ENCODE data around the gene TYW5. TPM values are rescaled to one million over a fixed set of nuclear protein-coding genes. Genes with fewer than 3 reads are reported as not detected.
A peak's percentile ranks its signal among the peaks of the same experiment; 100 is the strongest.

Gene TYW5
- total RNA-seq, 2 experiments from 2014 or later, result 12.1 to 12.6 TPM

DNA sequence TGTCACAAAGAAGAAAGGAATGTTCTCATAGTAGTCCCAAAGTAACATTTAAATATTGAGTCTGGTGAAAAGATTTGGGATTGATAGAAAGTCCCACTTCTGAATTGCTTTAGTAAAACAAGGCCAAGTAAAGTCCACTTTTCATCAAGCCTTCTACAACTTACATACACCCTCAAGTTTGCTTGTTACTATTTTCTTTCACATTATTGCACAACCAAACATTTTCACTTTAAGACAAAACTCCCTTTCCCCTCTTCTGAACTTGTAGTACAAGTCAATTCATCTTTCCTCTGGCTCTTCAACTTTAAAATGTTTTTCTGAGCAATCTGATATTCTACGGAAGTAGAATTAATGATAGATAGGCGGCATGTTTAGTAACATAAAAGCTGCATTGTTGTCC is 11.1 kb upstream of the TYW5 start:
- CTCF ChIA-PET, result no interaction called here
- Mint-ChIP-seq H3K9me3 (ENCODE audit: low read depth) (no peaks in the 10 kb centered on the region), H3K4me1 (peaks cover 14% of the 10 kb centered on the region), H3K27ac (no peak overlapping the region), H3K4me3 (no peak overlapping the region), H3K36me3 (peaks cover 35% of the 10 kb centered on the region), H3K27me3 (no peaks in the 10 kb centered on the region)
- DNase-seq (no peak), ATAC-seq (no peak)

DNA sequence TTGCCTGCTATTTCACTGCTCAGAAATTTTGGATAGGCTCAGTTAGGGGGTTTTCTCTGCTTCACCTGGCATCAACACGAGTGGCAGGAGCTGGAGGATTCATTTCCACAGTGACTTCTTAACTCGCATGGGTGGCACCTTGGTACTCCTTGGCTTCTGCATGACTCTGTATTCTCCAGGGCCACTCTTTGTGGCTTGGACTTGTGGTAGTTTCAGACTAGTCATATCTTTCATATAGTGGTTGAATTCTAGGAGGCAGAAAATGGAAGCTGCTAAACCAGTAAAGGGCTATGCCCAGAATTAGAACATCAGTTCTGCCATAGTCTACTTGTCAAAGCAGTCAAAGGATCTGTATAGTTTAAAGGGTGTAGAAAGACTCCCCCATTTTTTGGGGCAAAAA is 6.9 kb upstream of the TYW5 start:
- Mint-ChIP-seq H3K27me3 (no peaks in the 10 kb centered on the region), H3K36me3 (peaks cover 60% of the 10 kb centered on the region), H3K4me1 (peaks cover 43% of the 10 kb centered on the region), H3K4me3 (no peak overlapping the region), H3K27ac (peak overlapping the region; percentile 65), H3K9me3 (ENCODE audit: low read depth) (no peaks in the 10 kb centered on the region)
- CTCF ChIA-PET, result interaction anchor here (1.9 kb wide), 1 partner anchor 11 kb away, joined by 5 read pairs; no protein-coding TSS in a partner anchor
- peak; percentile 62 for DNase-seq
- peak; percentile 92 for ATAC-seq

DNA sequence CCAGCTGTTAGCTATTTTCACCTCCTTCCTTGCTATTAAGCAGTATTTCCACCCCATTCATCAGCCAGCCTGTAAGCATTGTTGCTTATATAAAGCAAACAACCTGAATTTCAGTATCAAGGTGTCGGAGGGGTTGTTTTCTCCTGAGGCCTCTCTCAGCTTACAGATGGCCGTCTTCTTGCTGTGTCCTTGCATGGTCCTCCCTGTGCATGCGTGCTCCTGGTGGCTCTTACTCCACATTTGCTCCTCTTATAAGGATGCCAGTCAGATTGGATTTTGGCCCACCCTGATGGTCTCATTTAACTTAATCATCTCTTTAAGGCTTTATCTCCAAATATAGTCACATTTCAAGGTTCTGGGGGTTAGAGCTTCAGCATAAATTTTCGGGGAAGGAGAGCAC is 2.7 kb upstream of the TYW5 start:
- Mint-ChIP-seq H3K27me3 (no peaks in the 10 kb centered on the region), H3K9me3 (ENCODE audit: low read depth) (no peaks in the 10 kb centered on the region), H3K4me1 (peaks cover 69% of the 10 kb centered on the region), H3K36me3 (peaks cover 40% of the 10 kb centered on the region), H3K4me3 (no peak overlapping the region), H3K27ac (no peak overlapping the region)
- ATAC-seq (no peak), DNase-seq (no peak)
- CTCF ChIA-PET, result interaction anchor here (0.5 kb wide), 1 partner anchor 253 kb away, joined by 3 read pairs; no protein-coding TSS in a partner anchor

DNA sequence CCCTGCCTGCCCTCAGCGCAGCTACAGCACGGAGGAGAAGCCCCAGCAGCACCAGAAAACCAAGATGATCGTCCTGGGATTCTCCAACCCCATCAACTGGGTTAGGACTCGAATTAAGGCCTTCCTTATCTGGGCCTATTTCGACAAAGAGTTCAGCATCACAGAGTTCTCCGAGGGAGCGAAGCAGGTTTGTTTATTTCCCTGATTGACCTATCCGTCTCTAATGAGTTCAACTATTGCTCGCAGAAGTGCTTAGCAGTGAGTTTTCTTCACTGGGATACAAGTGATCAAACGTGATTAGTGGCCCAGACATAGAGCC is 730 bp upstream of the TYW5 start:
- Mint-ChIP-seq H3K4me3 (peak overlapping the region; percentile 96), H3K9me3 (ENCODE audit: low read depth) (no peaks in the 10 kb centered on the region), H3K27me3 (no peaks in the 10 kb centered on the region), H3K36me3 (peaks cover 28% of the 10 kb centered on the region), H3K4me1 (peaks cover 65% of the 10 kb centered on the region), H3K27ac (peak overlapping the region; percentile 93)
- ATAC-seq (no peak), DNase-seq (no peak)
- CTCF ChIA-PET, result no interaction called here

DNA sequence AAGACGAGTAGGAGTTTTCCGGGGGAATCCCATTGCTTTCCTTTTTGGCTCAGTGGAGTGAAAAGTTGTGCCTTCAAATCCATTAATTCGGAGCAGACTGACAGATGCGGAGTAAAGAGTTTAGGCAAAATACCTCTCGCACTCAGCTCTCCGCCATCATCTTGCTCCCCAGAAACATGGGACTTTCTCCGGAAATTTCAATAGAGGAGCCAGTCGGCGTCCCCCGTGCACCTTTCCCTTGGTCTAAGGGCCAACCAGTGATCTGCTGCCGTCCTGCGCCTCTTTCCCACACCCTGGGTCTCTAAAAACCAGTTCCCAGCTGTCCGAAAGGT is 318 bp downstream of the TYW5 start:
- Mint-ChIP-seq H3K4me1 (peaks cover 71% of the 10 kb centered on the region), H3K9me3 (ENCODE audit: low read depth) (no peaks in the 10 kb centered on the region), H3K36me3 (peaks cover 29% of the 10 kb centered on the region), H3K4me3 (peak overlapping the region; percentile 96), H3K27ac (peak overlapping the region; percentile 93), H3K27me3 (no peaks in the 10 kb centered on the region)
- ATAC-seq (peak; percentile 40), DNase-seq (no peak)
- CTCF ChIA-PET, result no interaction called here

DNA sequence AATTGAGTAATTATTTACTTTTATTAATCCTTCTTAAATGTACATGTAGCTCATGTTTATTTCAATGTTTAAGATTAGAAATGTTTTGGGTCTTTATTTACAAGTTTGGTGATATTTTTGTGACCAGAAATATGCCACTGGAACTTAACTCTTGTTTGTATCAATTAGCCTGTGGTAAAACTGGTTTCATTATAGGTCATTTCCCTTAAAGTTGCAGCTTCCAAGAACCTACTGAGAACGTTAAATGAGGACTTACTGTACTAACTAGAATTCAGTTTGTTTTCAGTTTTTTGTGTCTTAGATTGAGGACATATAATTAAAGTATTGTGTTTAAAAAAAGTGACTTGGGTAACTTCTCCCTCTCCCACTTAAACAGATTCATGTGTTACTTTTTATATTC is 4.3 kb downstream of the TYW5 start:
- no peak for DNase-seq
- CTCF ChIA-PET, result interaction anchor here (1.1 to 1.5 kb wide), 3 partner anchors 10 to 29 kb away, joined by 4 to 9 read pairs (median 5); no protein-coding TSS in a partner anchor
- Mint-ChIP-seq H3K27me3 (no peaks in the 10 kb centered on the region), H3K4me3 (peak overlapping the region; percentile 51), H3K36me3 (peaks cover 37% of the 10 kb centered on the region), H3K4me1 (peaks cover 56% of the 10 kb centered on the region), H3K9me3 (ENCODE audit: low read depth) (no peaks in the 10 kb centered on the region), H3K27ac (peak overlapping the region; percentile 82)
- ATAC-seq, result no peak

DNA sequence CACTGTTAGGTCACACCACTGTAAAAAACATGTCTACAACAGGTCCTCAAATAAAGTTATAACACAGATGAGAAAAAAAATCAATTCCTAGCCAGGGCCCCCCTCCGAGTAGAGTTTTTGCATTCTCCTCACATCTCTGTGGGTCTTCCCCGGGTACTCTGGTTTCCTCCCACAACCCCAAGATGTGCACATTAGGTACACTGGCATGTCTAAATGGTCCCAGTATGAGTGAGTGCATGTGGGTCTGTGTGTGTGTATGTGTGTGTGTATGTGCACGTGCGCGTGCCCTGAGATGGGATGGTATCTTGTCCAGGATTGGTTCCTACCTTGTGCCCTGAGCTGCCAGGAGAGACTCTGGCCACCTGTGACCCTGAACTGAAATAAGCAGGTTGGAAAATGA is 4.9 kb downstream of the TYW5 start:
- DNase-seq (peak; percentile 65), ATAC-seq (peak; percentile 11)
- H3K36me3 Mint-ChIP-seq, result peaks cover 40% of the 10 kb centered on the region
- CTCF ChIA-PET, result interaction anchor here (1.1 to 1.5 kb wide), 3 partner anchors 9 to 30 kb away, joined by 4 to 9 read pairs (median 5); no protein-coding TSS in a partner anchor
- peak overlapping the region; percentile 57 for H3K4me3 Mint-ChIP-seq
- H3K27me3 Mint-ChIP-seq, result no peaks in the 10 kb centered on the region
- peak overlapping the region; percentile 85 for H3K27ac Mint-ChIP-seq
- no peaks in the 10 kb centered on the region for H3K9me3 Mint-ChIP-seq (ENCODE audit: low read depth)
- peaks cover 56% of the 10 kb centered on the region for H3K4me1 Mint-ChIP-seq

DNA sequence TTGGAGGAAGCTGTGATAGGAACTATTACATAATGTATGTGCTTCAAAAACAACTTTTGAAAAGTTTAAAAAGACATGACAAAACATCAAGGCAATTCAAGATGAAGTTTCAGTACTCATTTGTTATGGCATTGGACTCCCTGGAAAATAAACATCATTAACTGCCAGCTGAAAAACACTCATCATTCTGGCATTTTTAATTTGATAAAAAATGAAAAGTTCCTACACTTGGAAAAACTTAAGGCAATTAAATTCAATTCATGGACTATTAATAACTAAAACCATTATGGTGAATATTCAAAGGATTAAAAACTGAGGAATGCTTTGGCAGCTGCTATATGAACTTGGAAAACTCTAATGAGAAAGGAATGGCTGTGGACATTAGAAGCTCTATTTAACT is 8.5 kb downstream of the TYW5 start:
- H3K27me3 Mint-ChIP-seq, result no peaks in the 10 kb centered on the region
- no peak overlapping the region for H3K27ac Mint-ChIP-seq
- H3K36me3 Mint-ChIP-seq, result peaks cover 51% of the 10 kb centered on the region
- ATAC-seq (no peak), DNase-seq (no peak)
- H3K4me3 Mint-ChIP-seq, result no peak overlapping the region
- CTCF ChIA-PET, result interaction anchor here (1.3 kb wide), 1 partner anchor 35 kb away, joined by 3 read pairs; no protein-coding TSS in a partner anchor
- H3K4me1 Mint-ChIP-seq, result peaks cover 38% of the 10 kb centered on the region
- H3K9me3 Mint-ChIP-seq (ENCODE audit: low read depth), result no peaks in the 10 kb centered on the region

DNA sequence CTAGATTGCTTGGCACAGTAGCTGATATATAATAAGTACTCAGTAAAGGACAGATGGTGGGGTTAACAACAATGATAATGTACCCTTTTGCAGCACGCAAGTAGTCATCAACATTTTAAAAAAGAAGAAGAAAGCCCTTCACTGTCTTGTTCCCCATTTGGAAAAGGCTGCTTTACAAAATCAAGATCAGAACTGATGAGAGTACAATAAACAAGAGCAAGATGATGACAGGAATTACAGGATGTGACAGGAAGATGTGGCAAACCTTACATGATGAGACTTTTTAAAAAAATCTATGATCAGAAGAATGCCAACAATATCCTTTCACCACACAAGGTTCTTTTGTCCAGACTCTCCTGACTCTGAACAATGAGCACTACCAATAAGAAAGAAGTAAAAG is 9.1 kb downstream of the TYW5 start:
- Mint-ChIP-seq H3K4me1 (peaks cover 35% of the 10 kb centered on the region), H3K4me3 (no peak overlapping the region), H3K27me3 (no peaks in the 10 kb centered on the region), H3K36me3 (peaks cover 51% of the 10 kb centered on the region), H3K27ac (no peak overlapping the region), H3K9me3 (ENCODE audit: low read depth) (no peaks in the 10 kb centered on the region)
- no peak for ATAC-seq
- CTCF ChIA-PET, result interaction anchor here (1.3 to 1.6 kb wide), 2 partner anchors 13 to 34 kb away, joined by 3 to 4 read pairs; no protein-coding TSS in a partner anchor
- DNase-seq, result no peak

DNA sequence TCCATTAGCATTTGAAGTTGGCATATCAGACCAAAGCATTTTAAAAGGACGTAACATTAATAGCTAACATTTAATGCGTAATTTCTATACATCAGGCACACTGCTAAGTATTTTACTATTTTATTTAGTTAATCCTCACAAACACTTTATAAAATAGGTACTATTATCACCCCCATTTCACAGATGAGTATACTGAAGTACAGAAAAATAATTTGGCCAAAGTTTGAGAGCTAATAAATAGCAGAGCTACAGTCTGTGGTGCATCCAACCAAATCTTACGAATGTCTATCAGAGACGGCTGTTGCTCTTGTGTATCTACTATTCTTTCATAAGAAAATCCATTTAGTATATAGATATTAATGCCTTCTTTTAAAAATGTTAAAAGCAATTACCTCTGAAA is 11.9 kb downstream of the TYW5 start:
- Mint-ChIP-seq H3K27ac (no peak overlapping the region), H3K9me3 (ENCODE audit: low read depth) (no peaks in the 10 kb centered on the region), H3K36me3 (peaks cover 46% of the 10 kb centered on the region), H3K4me3 (no peak overlapping the region), H3K4me1 (peaks cover 23% of the 10 kb centered on the region), H3K27me3 (no peaks in the 10 kb centered on the region)
- no peak for ATAC-seq
- DNase-seq, result no peak
- CTCF ChIA-PET, result interaction anchor here (1.2 kb wide), 1 partner anchor 239 kb away, joined by 5 read pairs; no protein-coding TSS in a partner anchor

DNA sequence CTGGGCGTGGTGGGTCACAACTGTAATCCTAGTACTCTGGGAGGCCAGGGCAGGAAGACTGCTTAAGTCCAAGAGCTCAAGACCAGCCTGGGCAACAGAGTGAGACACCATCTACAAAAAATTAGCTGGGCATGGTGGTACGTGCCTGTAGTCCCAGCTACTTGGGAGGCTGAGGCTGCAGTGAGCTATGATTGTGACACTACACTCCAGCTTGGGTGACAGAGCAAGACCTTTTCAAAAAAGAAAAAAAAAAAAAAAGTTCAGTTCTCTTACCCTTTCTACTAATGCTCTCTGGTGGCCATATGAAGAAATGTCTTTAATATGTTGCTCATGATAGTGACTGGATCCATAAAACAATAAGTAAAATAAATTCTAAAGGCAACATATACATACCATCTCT is 14.9 kb downstream of the TYW5 start:
- DNase-seq, result no peak
- peaks cover 11% of the 10 kb centered on the region for H3K4me1 Mint-ChIP-seq
- CTCF ChIA-PET, result interaction anchor here (0.9 to 2.3 kb wide), 6 partner anchors 10 to 234 kb away, joined by 3 to 9 read pairs (median 3); no protein-coding TSS in a partner anchor
- H3K9me3 Mint-ChIP-seq (ENCODE audit: low read depth), result no peaks in the 10 kb centered on the region
- H3K4me3 Mint-ChIP-seq, result no peak overlapping the region
- peaks cover 33% of the 10 kb centered on the region for H3K36me3 Mint-ChIP-seq
- no peaks in the 10 kb centered on the region for H3K27me3 Mint-ChIP-seq
- peak; percentile 60 for ATAC-seq
- no peak overlapping the region for H3K27ac Mint-ChIP-seq

DNA sequence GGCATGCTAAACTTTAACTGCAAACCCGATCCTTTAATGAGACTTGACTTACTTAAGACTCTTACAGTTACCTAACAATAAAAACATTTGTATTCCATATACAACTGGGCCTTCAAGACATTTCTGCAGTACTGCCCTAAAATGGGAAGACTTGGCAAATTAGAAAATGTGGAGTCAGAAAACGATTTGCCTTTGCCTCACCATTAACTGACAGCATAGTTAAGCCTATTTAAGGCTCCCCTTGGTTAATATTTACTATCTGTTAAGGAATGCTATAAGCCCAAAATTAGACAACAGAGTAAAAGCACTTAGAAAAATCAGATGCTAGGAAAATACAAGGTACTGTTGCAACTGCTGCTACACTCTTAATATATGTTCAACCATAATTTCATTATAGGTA is 18.7 kb downstream of the TYW5 start:
- ATAC-seq (no peak), DNase-seq (no peak)
- Mint-ChIP-seq H3K27me3 (no peaks in the 10 kb centered on the region), H3K27ac (no peak overlapping the region), H3K9me3 (ENCODE audit: low read depth) (no peaks in the 10 kb centered on the region), H3K4me1 (peaks cover 10% of the 10 kb centered on the region), H3K36me3 (peaks cover 29% of the 10 kb centered on the region), H3K4me3 (no peak overlapping the region)
- CTCF ChIA-PET, result no interaction called here

DNA sequence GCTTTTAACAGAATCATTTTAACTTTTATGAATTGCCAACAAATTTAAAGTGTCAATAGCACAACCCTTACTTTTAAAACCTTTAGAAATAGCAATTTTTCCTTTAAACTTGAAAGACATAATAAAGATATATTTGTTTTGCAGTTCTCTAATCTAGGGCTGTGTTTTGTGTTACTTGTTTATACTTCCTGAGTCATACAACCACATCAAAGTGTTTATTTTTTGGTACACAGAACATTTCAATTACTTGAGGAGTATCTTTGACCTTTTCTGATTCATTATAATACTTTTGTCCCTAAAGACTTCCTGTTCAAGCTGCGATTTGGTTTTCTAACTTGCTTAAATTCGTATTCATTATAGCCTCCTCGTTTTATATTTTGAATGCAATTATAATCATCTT is 21.8 kb downstream of the TYW5 start:
- CTCF ChIA-PET, result interaction anchor here (0.7 to 1.2 kb wide), 2 partner anchors 12 to 14 kb away, joined by 3 to 4 read pairs; no protein-coding TSS in a partner anchor
- Mint-ChIP-seq H3K4me1 (peaks cover 7% of the 10 kb centered on the region), H3K4me3 (no peak overlapping the region), H3K27me3 (no peaks in the 10 kb centered on the region), H3K36me3 (peaks cover 42% of the 10 kb centered on the region), H3K9me3 (ENCODE audit: low read depth) (no peaks in the 10 kb centered on the region), H3K27ac (peak overlapping the region; percentile 52)
- ATAC-seq, result no peak
- no peak for DNase-seq

DNA sequence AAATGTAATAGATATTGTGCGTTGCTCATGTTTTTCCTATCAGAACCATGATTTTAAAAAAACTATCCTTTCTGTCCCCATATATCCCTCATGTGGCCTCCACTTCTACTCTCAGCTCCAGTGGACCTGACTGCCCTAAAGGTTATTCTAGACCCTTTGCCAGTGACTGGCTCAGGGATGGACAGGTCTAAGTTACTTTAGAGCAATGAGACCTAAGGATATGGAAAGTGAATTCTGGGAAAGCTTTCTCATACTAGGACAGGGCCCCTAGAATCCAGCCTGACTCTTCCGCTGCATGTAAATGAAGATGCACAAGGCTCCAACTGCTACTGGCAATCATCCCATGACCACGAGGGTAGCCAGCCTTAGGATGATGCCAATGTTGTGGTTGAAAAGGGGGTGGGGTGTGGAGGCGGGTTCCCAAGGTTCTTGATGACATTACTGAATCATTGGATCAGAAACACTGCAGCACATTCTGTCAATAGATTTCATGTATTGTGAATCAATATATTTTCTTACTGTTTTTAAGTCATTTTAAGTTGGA is 22.9 kb downstream of the TYW5 start:
- Mint-ChIP-seq H3K36me3 (peaks cover 41% of the 10 kb centered on the region), H3K9me3 (ENCODE audit: low read depth) (no peaks in the 10 kb centered on the region), H3K27me3 (no peaks in the 10 kb centered on the region), H3K4me1 (peaks cover 8% of the 10 kb centered on the region), H3K4me3 (no peak overlapping the region), H3K27ac (peak overlapping the region; percentile 28)
- CTCF ChIA-PET, result no interaction called here
- ATAC-seq, result no peak
- no peak for DNase-seq
